Osteoblast (primary cell): Measurements from ENCODE around the gene GPR89A. TPM values are rescaled to one million over a fixed set of nuclear protein-coding genes. Genes with fewer than 3 reads are reported as not detected.

Experiments used
- DNase-seq: peaks from one replicate; pipeline ENCODE4 v3.0.0; 2011; ENCODE audit warnings: low spot score, mixed read lengths; ENCODE audit not compliant: insufficient read length; ENCODE audit errors: missing footprints
- H2AFZ ChIP-seq: 2 replicates; pipeline ENCODE4 v1.6.0; 2011; ENCODE audit warnings: mild to moderate bottlenecking, low read length
- H3K27ac ChIP-seq: 2 replicates; pipeline ENCODE4 v1.5.1; 2011; ENCODE audit warnings: mild to moderate bottlenecking, low read depth, low read length, moderate library complexity
- H3K27me3 ChIP-seq: 2 replicates; pipeline ENCODE4 v1.6.0; 2012; ENCODE audit warnings: mild to moderate bottlenecking, control low read depth, inconsistent platforms, low read length, moderate library complexity; ENCODE audit not compliant: insufficient read depth
- H3K36me3 ChIP-seq: 2 replicates; pipeline ENCODE4 v1.5.1; 2011; ENCODE audit warnings: mild to moderate bottlenecking, low read length, control low read depth, moderate library complexity; ENCODE audit not compliant: insufficient read depth
- H3K4me1 ChIP-seq: 2 replicates; pipeline ENCODE4 v1.5.1; 2011; ENCODE audit warnings: mild to moderate bottlenecking, low read length, control low read depth, moderate library complexity; ENCODE audit not compliant: insufficient read depth
- H3K4me2 ChIP-seq: 2 replicates; pipeline ENCODE4 v1.6.0; 2011; ENCODE audit warnings: mild to moderate bottlenecking, low read length; ENCODE audit not compliant: insufficient read depth
- H3K4me3 ChIP-seq: fragments of 200-600 bp; sonication (generic); 3 replicates; pipeline ENCODE4 v1.5.1; 2012; ENCODE audit warnings: mild to moderate bottlenecking, low read length, inconsistent platforms; ENCODE audit not compliant: insufficient read depth
- H3K79me2 ChIP-seq: 2 replicates; pipeline ENCODE4 v1.6.0; 2012; ENCODE audit warnings: mild to moderate bottlenecking, low read length, control low read depth, inconsistent platforms; ENCODE audit not compliant: insufficient read depth
- H3K9me3 ChIP-seq: 2 replicates; pipeline ENCODE4 v1.5.1; 2011; ENCODE audit warnings: low read depth, low read length, control low read depth
- H4K20me1 ChIP-seq: 2 replicates; pipeline ENCODE4 v1.6.0; 2012; ENCODE audit warnings: mild to moderate bottlenecking, low read length, control low read depth; ENCODE audit not compliant: insufficient read depth
- total RNA-seq: library from RNA; depleted of rRNA; stranded (reverse); fragments of >200 nt; gene quantifications from 2 replicates; pipeline ENCODE4 v1.2.3, GENCODE V29; 2012
- TF ChIP-seq, protein P1 (sequence below): IDR thresholded peaks from 2 replicates; pipeline ENCODE4 v1.5.1; 2011; ENCODE audit warnings: mild to moderate bottlenecking, low read depth, low read length, moderate library complexity; ENCODE audit errors: extremely low read depth

GPR89A gene
- total RNA-seq, 1 donor = 33.7 TPM

DNA sequence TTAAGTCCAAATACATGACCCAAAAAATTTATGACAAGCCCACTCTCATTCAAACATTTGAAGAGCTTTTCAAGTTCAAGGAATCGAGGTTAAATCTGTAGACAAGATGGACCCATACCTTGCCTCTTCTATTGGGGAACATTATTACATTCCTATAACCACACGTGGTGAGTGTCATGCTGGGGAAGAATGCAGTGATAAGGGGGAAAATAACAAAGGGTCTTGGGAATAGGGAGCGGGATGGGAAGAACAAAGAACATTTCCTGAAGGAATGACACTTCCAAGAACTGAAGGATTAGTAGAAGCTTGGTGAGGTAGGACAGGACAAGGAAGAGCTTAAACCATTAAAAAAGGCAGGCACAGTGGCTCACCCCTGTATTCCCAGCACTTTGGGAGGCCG, 80.5 kb downstream of the GPR89A start:
- Histone ChIP-seq H3K79me2 (no peaks in the 10 kb centered on the region), H3K4me2 (no peak overlapping the region), H3K4me1 (peaks cover 14% of the 10 kb centered on the region), H3K27me3 (no peaks in the 10 kb centered on the region), H2AFZ (no peak overlapping the region), H4K20me1 (no peaks in the 10 kb centered on the region), H3K36me3 (no peaks in the 10 kb centered on the region), H3K9me3 (no peaks in the 10 kb centered on the region), H3K4me3 (no peak overlapping the region), H3K27ac (no peak overlapping the region)
- no peak for DNase-seq
- TF ChIP-seq, protein P1, sequence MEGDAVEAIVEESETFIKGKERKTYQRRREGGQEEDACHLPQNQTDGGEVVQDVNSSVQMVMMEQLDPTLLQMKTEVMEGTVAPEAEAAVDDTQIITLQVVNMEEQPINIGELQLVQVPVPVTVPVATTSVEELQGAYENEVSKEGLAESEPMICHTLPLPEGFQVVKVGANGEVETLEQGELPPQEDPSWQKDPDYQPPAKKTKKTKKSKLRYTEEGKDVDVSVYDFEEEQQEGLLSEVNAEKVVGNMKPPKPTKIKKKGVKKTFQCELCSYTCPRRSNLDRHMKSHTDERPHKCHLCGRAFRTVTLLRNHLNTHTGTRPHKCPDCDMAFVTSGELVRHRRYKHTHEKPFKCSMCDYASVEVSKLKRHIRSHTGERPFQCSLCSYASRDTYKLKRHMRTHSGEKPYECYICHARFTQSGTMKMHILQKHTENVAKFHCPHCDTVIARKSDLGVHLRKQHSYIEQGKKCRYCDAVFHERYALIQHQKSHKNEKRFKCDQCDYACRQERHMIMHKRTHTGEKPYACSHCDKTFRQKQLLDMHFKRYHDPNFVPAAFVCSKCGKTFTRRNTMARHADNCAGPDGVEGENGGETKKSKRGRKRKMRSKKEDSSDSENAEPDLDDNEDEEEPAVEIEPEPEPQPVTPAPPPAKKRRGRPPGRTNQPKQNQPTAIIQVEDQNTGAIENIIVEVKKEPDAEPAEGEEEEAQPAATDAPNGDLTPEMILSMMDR = no peak

DNA sequence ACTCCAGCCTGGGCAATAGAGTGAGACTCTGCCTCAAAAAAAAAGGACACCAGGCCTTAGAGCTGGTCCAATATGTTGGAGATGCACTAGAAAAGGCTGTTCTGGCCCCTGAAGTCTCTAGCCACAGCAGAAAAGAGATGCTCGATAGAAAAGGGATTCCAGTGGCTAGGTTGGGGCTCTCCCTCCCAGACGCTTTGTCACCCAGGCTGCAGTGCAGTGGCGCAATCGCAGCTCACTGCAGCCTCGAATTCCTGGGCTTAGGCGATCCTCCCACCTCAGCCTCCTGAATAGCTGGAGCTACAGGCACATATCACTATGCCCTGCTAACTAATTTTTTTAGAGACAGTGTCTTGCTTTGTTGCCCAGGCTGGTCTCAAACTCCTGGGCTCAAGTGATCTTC, 81.1 kb downstream of the GPR89A start:
- Histone ChIP-seq H3K27me3 (no peaks in the 10 kb centered on the region), H2AFZ (no peak overlapping the region), H3K4me2 (no peak overlapping the region), H4K20me1 (no peaks in the 10 kb centered on the region), H3K36me3 (no peaks in the 10 kb centered on the region), H3K4me1 (peaks cover 14% of the 10 kb centered on the region), H3K4me3 (no peak overlapping the region), H3K79me2 (no peaks in the 10 kb centered on the region), H3K27ac (no peak overlapping the region), H3K9me3 (no peaks in the 10 kb centered on the region)
- DNase-seq = no peak
- TF ChIP-seq, protein P1 = no peak

DNA sequence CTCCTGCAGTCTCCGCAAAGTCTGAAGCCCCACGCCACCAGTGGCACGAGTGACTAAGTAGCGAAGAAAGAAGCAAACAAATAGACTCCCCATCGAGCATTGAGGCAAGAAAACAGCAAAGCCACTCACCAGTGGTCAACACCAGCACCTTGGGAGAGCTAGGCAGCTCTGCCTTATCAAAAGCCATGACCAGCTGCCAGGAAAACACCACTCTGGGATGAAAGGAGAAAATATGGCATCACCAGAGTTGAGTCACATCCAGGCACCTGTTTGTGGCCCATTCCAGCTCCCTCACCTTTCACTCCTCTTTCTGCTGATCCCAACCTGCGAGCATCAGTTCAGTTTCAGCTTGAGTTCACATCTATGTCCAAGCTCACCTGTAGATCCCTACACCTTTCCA, 82.1 kb downstream of the GPR89A start:
- no peaks in the 10 kb centered on the region for H4K20me1 ChIP-seq
- TF ChIP-seq, protein P1 = no peak
- no peaks in the 10 kb centered on the region for H3K79me2 ChIP-seq
- no peaks in the 10 kb centered on the region for H3K36me3 ChIP-seq
- no peaks in the 10 kb centered on the region for H3K27me3 ChIP-seq
- peaks cover 14% of the 10 kb centered on the region for H3K4me1 ChIP-seq
- H3K27ac ChIP-seq = no peak overlapping the region
- DNase-seq = peak; percentile 17
- H3K4me3 ChIP-seq = no peak overlapping the region
- no peaks in the 10 kb centered on the region for H3K9me3 ChIP-seq
- H2AFZ ChIP-seq = no peak overlapping the region
- no peak overlapping the region for H3K4me2 ChIP-seq

DNA sequence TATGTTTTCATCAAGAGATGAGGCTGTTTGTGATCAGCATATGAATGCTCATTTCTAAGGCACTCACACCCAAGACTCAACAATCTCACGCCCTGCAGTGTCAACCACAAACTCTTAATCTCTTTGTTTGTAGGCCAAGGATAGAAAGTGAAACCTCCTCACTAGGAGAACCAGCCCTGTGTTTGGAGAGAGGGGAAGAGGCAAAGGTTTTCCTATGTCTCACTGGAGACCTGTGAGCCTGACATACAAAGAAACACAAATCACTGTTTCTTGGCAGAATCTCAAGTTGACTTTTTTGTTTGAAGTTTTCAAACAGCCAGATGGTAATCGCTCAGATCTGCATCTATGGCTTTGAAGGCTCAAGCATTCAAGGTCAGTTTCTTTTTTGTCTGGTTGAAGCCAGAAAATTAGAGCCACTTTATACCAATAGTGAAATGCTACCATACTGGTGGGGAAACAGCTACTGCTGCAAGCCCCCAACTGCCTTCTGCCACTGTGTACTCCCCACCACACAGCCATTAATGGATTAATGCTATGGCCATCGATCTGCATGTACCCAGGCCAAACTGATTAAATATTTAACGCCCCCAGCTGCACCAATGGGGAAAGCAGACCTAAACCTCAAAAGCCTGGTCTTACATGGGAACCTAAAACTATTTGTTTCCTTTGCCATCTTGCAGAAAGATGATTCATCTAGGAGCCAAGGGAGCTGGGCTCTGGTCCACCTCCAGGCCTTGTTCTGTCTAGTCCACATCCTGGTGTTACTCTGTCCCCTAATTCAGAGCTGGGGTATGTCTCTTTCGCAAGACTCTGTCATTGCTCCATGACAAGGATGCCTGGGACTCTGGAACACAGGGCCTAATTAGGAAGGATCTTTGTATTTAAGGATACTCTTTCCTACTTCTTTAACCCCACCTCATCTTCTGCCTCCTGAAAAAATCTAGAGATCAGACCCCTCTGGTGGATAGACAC, 83.1 kb downstream of the GPR89A start:
- no peak overlapping the region for H2AFZ ChIP-seq
- TF ChIP-seq, protein P1 = no peak

More for the DNA sequence above, 83.1 kb downstream of the GPR89A start:
- Histone ChIP-seq H3K4me3 (no peak overlapping the region), H4K20me1 (no peaks in the 10 kb centered on the region), H3K36me3 (no peaks in the 10 kb centered on the region), H3K79me2 (no peaks in the 10 kb centered on the region), H3K4me2 (peak overlapping the region; percentile 35), H3K4me1 (peaks cover 14% of the 10 kb centered on the region), H3K9me3 (no peaks in the 10 kb centered on the region), H3K27me3 (no peaks in the 10 kb centered on the region), H3K27ac (peak overlapping the region; percentile 36)
- peak; percentile 90 for DNase-seq
